GM19023 (cell line): ENCODE results near the gene YEATS2.
"Not testable (repeated sequence)": the region's sequence is repeated elsewhere in the genome, so short reads cannot be mapped to it uniquely, and the experiment has no call there.

Experiments used
- ATAC-seq: cut with Tn5 transposase; IDR thresholded peaks from one replicate; pipeline ENCODE4 v1.9.1; 2021; ENCODE audit warnings: mild to moderate bottlenecking, moderate library complexity; ENCODE audit not compliant: unreplicated experiment

The YEATS2 gene

DNA sequence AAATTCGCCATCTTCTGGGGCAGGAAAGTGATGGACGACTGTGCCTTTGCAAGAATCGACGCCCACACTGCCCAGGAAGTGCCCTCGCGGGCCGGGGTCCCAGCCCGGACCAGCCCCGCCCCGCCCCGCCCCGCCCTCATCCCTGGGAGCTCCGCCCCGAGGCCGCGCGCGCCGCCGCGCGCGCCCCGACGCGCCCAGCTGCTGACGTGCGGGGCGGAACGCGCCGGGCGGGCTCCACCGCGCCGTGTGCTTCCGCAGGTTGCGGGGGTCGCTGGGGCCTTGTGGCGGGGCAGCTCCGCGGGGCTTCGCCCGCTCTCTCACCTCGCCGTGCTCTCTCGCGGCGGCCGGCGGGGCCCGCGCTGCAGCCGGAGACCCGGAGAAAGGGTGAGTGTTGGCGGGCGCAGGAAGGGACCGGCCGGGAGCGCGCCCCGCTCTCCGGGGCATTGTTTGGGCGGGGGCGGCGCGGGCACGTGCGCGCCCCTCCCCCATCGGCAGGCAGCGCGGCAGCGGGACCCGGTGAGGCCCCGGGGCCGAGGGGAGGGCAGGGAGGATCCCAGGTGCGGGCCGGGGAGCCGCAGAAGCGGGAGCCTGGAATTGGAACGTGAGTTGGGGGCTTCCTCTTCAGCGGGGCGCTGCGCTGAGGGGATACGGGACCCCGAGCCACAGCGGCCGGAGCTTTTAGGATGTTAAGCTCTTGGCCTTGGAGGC lies at the start of gene YEATS2:
Gene YEATS2 (plus strand): TSS at position 188 of the 708 bp plus-strand sequence. CDS start 17,366 bp downstream, outside the sequence.
- peak; percentile 87 for ATAC-seq

DNA sequence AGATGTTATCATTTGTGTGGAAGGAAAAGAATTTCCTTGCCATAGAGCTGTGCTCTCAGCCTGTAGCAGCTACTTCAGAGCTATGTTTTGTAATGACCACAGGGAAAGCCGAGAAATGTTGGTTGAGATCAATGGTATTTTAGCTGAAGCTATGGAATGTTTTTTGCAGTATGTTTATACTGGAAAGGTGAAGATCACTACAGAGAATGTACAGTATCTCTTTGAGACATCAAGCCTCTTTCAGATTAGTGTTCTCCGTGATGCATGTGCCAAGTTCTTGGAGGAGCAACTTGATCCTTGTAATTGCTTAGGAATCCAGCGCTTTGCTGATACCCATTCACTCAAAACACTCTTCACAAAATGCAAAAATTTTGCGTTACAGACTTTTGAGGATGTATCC lies 47.0 kb upstream of the YEATS2 start:
- no peak for ATAC-seq

DNA sequence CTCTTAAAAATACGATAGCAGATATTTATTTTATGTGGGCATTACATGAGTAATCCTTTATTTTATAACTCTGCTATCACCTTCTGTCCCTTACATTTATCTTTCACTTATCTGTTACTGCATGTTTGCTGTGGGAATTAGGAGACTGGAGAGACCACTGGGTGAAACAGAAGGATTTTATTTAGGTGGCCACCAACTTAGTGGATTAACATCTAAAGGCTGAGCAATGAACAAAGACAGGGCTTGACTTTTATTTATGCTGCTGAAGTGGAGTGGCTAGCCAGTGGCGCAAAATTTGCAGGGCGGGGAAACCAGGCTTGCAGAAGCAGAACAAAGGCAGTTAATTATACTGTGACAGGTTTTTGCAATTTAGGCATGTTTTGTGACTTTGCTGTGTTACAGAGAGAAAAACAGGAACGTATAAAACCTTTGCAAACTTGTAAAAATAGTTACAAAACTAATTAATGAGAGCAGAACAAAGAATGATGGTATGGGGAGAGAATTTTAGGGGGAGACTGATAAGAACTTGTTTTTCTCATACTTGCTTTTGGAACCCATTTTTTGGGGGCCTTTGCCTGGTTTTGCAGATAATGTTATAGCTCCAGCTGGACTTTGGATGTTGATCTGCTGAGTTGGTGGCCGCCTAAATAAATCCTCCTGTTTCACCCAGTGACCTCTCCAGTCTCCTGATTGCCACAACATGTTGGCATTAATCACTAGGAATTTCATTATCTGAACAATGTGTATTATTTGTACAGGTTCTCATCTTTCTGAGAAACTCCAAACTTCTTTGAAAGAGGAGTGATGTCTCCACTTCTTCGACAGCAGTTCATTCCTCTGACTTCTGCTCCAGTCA lies 44.2 kb upstream of the YEATS2 start:
- ATAC-seq, result no peak

DNA sequence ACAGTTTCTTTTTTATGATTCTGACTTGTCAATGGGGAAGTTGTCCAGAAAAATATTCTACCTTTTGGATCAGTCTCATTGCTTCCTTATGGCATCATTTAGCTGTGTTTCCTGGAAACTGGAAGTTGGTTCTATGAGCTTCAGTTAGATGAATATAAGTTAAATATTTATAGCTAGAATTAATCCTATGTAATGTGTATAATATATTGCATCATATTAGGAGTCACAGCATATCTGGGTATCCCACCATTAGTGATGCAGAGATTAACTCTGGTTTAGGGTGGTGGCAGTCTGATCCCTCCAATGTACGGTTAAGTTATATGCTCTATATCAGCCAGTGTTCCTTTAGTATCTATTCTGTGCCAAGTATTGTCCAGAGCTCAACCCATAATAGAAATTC lies 42.9 kb upstream of the YEATS2 start:
- ATAC-seq, result no peak

DNA sequence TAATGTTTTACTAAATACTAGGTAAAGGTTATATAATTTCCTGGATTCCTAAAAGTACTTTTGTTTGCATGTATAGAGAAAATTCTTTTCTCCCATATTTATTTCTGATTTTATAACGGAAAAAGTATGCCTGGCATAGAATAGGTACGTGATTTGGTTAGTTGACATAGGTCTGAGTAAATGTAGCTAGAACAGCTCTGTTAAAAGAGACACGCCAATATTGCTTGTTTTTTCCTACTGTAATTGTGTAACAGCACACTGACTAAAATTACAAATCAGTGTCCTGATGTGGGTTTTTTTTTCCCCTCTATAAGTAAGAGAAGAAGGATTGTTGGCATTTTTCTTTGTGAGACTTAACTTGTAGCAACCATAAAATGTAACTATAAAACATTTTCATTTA lies 35.5 kb upstream of the YEATS2 start:
- no peak for ATAC-seq

DNA sequence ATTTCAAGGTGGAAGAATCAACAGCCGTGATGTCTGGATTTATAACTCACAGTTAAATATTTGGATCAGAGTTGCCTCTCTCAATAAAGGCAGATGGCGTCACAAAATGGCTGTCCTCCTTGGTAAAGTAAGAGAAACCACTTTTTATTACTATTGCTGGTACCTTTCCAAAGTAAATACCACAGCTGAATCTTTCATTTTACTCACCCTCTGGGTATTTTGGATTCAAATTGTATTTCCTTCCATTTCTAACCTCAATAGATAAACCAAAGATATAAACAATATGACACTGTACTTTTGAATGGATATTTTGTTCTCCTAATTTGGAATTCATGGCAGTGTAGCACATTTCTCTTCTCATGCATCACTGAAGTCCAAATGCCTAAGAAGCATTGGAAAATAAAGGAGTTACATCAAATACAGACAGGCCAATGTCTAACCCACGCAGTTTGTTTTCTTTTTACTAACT lies 32.6 kb upstream of the YEATS2 start:
- no peak for ATAC-seq

DNA sequence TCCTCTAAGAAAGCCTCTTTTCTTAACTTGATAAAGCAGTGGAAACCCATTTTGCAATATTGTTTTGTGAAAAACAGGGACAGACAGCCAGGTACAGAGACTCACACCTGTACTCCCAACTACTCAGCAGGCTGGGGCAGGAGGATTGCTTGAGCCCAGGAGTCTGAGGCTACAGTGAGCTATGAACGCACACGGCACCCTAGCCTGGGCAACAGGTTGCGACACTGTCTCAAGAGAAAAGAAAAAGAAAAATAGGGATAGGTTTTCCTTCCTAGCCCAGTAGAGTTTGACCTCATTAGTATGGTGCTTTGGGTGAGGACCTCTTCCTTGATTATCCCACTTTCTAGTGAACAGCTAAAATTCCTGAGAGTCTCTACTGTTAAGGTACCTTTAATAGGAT lies 17.5 kb upstream of the YEATS2 start:
- no peak for ATAC-seq

DNA sequence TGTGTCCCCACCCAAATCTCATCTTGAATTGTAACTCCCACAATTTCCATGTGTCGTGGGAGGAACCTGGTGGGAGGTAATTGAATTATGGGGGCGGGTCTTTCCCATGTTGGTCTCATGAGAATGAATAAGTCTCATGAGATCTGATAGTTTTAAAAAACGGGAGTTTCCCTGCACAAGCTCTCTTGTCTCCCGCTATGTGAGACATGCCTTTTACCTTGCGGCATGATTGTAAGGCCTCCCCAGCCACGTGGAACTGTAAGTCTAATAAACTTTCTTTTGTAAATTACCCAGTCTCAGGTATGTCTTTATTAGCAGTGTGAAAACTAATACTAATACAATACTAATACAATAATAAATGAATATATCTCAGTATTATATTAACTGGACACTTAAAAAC lies 9.9 kb upstream of the YEATS2 start:
- ATAC-seq, result no peak

DNA sequence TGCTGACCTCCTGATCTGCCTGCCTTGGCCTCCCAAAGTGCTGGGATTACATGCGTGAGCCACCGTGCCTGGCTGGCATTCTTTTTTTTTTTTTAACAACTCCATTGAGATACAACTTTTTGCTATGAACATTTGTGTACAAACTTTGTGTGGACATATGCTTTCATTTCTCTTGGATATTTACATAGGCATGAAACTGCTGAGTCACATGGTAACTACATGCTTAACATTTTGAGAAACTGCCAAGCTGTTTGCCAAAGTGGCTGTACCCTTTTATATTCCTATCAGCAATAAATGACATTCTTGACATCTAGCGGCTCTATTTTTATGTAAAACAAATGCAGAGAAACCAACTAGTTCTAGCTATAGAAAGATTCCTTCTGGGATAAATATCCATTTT lies 8.7 kb upstream of the YEATS2 start:
- ATAC-seq, result no peak

DNA sequence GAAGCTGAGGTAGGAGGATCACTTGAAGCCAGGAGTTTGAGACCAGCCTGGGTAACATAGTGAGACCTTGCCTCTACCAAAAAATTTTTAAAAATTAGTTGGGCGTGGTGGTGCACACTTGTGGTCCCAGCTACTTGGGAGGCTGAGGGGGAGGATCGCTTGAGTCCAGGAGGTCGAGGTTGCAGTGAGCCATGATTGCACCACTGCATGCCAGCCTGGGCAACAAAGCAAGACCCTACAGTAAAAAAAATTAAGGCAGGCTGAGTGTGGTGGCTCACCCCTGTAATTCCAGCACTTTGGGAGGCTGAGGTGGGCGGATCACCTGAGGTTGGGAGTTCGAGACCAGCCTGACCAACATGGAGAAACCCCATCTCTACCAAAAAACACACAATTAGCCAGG lies 8.0 kb upstream of the YEATS2 start:
- not testable (repeated sequence) for ATAC-seq

DNA sequence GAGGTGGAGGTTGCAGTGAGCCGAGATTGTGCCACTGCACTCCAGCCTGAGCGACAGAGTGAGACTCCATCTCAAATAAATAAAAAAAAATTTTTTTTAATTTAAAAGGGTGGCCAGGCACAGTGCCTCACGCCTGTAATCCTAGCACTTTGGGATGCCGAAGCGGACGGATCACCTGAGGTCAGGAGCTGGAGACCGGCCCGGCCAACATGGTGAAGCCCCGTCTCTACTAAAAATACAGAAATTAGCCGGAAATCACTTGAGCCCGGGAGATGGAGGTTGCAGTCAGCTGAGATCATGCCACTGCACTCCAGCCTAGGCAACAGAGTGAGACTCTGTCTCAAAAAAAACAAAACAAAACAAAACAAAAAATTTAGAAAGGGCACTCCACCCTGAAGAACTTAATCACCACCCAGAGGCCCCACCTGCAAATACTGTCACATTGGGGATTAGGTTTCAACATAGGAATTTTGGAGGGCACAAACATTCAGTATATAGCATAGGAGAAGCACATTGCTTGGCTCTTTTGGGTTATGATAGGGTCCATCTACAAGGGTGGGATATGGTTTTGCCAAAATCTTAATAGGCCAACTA lies 7.1 kb upstream of the YEATS2 start:
- no peak for ATAC-seq

DNA sequence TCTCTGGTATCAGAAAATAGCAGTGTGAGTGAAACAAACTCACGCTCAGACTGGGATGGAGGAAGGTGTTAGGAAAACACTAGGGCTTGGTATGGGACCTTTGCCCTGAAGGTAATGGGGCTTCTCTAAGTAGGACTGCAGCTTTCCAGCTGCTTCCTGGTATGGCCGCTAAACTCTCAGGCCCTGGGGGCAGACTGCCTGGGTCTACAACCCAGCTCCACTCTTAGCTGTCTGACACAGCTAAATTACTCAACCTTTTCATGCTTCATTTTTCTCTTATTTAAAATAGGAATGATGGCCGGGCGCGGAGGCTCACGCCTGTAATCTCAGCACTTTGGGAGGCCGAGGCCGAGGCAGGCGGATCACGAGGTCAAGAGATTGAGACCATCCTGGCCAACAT lies 5.2 kb upstream of the YEATS2 start:
- ATAC-seq, result no peak

DNA sequence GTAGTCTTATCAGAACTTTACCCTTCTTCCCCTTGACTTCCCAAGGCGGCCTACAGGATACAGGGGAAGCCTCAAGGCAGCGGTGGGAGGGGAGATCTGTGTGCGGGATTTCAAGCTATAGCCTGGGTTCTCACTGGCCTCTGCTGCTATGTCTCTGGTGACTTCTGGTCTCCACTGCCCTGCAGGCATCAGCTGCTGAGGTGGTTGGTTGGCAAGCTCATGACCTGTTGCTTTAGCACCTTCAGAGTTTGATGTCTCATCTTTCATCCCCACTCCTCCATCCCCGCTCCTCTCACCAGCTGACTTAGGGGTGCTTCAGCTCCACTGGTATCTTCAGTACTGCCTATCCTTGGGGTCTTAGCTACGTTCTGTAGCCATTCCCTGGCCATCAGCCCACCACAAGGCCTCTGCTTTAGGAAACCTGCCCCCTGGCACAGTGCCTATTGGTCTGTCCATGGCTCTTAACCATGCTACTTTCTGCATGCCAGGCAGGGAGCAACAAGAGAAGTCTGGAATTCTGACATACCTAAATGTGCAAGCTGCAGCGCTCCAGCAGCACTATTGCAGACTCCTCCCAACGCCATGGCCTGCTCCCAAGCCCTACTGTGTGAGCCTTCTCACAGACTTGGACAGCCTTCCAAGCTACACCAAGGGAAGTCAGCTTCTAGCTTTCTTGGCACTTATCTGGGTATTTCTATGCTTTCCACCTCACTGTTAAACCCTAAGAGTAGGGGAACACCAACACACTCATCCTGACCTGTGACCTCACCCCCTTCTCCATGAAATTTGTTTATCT lies 1.8 kb upstream of the YEATS2 start:
- ATAC-seq, result no peak

DNA sequence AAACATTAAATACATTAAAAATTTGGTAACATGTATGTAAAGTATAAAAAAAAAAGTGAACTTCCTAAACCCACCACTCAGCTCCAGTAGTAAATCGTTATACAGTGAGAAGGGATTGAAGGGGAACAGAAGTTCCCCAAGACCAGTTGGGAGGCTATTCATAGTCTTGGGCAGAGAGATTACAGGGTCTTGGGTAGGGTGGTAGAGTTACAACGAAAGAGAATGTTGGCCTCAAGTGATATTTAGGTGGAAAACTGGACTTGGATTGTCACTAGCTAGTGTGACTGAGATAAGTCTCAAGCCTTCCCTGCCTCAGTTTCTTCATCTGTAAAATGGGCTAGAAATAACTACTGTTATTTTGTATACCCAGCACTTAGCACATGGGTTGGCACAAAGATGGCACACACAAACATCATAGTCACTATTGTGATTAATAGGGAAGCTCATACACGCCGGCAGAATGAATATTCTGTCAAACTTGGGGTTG lies 431 bp upstream of the YEATS2 start:
- no peak for ATAC-seq

DNA sequence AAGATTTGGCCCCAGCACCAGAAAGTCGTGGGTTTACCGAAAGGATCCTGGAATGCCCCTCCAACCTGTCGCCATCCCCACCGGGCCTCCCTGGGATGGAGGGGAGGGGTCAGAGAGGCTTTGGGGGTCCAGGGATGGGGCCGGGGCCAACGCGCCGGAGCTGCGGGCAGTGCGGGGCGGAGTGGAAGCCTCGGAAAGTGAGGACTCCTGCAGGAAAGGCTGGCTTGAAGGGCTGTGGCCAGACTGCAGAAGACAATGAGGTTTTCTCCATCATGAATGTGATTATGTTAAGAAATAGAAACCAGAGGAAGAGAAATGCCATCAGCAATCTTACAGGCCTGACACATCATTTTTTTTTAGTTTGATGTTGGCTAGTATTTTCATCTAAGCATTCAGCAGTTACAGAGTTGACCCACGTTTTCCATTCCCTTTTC lies 738 bp downstream of the YEATS2 start:
- ATAC-seq, result peak; percentile 29

DNA sequence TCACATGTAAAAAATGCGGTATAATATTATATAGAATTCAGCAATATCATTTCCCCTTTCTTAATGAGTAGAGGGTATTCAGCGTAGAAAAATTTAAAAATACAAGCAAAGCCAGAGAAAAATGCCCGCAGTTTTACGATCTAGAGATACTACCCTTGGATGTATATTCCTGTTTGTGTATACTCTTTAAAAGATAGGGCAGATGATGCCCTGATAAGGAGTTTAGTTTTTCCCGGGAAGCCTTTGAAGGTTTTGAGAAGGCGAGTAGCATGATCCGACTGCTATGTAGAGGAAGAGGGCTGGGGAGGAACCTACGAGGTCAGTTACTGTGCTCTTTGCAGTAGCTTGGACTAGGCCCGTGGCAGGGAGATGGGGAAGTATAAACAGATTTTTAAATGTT lies 1.2 kb downstream of the YEATS2 start:
- ATAC-seq, result no peak

DNA sequence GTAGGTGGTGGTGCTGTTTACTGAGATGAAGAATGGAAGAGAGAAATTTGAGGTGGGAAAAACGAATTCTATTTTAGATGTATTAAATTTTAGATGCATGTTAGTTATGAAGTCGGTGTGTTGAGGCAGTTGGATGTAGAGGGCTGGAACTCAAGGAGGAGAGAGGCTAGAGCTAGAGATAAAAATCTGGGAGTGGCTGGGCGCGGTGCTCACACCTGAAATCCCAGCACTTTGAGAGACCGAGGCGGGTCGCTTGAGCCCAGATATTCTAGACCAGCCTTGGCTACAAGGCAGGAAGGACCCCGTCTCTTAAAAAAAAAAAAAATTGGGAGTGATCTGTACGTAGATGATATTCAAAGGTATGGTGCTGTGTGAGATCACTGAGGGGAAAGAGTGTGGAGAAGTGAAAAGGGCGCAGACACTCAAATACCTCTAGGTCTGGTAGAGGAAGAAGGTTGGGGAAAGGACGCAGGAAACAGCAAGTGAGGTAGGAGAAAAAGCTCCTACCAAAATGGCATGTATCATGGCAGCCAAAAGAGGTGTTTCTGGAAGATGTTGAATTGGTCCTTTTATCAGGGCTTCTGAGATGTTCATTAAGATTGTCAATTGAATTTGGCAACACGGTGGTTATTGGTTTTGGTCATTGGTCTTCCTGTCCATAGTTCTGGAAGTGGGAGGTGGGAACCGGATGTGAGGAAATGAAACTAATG lies 1.8 kb downstream of the YEATS2 start:
- ATAC-seq, result no peak

DNA sequence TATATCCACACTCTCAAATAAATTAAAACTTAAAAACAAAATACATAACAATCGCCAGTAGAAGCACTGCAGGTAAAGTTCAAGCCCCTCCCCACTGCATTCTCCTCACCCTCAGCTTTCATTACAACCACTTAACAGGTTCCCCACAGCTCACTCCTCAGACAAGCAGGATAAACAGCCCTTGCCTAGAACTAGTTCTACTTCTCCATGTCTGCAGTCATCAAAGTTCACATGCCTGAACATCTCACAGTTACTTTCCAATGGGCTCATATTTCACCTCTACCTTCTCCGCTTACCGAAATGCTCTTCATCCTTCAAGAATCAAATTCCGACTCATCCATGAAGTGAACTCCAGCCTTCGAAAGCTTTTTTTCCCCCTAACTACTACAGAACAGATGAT lies 4.1 kb downstream of the YEATS2 start:
- no peak for ATAC-seq

DNA sequence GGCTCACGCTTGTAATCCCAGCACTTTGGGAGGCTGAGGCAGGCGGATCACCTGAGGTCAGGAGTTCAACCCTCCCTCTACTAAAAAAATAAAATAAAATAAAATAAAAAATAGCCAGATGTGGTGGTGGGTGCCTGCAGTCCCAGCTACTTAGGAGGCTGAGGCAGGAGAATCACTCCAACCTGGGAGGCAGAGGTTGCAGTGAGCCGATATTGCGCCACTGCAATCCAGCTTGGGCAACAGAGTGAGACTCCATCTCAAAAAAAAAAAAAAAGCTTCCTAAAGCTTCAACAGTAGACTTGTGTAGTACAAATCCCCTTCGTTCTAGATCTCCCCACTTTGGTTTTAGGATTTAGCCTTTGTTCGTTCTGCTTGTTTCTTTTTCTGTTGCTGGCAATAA lies 6.3 kb downstream of the YEATS2 start:
- not testable (repeated sequence) for ATAC-seq

DNA sequence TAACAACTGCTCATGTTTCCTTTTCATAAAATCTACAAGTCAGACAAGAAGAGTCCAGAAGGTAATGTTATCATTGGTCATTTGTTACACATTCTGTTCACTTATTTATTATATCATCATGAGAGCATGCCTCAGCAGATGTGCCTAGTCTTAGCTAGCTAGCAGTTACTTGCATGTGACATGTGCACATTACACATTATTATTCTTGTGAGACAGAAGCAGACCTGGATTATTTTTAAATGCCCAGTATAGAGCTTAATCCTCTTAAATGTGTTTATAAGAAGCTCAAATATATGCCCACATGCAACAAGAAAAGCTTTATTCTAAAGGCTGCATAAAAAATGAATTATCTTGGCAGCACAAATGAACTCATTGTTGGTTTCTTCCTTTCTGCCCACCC lies 12.6 kb downstream of the YEATS2 start:
- no peak for ATAC-seq
